GM12892 (cell line): ENCODE measurements around the gene SMARCB1.
A peak's percentile ranks its signal among the peaks of the same experiment; 100 is the strongest.

ENCODE experiments used
- DNase-seq: peaks from one replicate; pipeline ENCODE4 v3.0.0; 2011; ENCODE audit not compliant: insufficient read length
- FAIRE-seq: peaks from 2 replicates; lab custom pipeline; 2011; peaks lifted over from hg19 to GRCh38; lab: Jason Lieb, UNC
- POLR2A ChIP-seq: IDR thresholded peaks from 2 replicates; pipeline ENCODE4 v1.6.1; 2011; ENCODE audit warnings: low read depth, low read length, control low read depth
- POLR2AphosphoS5 ChIP-seq: IDR thresholded peaks from 2 replicates; pipeline ENCODE4 v1.6.1; 2011; ENCODE audit warnings: low read depth, low read length, control low read depth
- TAF1 ChIP-seq: IDR thresholded peaks from 2 replicates; pipeline ENCODE4 v1.6.1; 2011; ENCODE audit warnings: low read depth, mild to moderate bottlenecking, control low read depth, low read length, borderline replicate concordance

The SMARCB1 gene

GRCh38 chr22:23763954-23764353 is 22.8 kb upstream of the SMARCB1 start:
- DNase-seq = no peak

DNA sequence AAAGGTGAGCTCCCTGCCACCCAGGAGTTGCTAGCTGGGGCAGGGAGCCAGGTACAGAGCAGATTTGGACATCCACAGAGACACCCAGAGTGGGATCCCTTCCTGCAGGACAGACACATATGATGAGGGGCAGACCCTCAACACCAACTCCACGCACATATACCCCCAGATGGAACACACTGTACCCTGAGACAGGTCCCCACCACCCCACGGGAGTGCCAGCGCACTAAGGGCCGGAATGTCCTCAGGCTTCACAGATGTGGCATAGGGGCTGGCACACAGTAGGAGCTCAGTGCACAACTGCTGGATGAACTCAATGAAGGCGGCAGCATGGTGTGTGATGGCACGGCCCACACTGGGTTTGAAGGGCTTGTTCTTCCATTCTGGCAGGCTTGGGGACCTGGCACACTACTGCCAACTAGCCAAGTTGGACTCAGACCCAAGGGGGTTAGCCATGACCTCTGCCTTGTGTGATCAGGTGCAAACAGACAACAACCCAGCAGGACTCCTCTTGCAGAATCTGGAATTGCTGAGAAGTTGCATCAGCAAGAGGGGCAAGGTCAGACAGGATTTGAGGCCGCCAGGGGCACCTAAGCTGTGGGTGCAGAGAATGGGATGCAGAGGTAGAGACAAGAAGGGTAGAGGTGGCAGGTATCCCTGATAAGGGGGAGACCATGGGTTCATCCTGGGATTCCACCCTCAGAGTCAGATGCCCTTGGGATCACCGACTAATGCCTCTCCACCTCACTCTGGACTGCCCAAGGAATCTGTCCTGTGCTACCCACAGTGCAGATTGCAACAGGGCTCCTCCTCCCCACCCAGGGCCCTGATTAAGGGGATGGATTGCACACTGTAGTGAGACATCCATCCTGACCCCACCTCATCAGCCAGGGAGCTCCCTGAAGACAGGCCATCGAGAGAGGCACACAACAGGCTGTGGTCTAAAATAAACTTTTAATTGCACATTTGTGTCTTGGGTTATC is 21.6 kb upstream of the SMARCB1 start:
- DNase-seq (no peak), FAIRE-seq (no peak)
- no peak for TF ChIP-seq TAF1
- no peak for TF ChIP-seq POLR2A
- no peak for TF ChIP-seq POLR2AphosphoS5

More at GRCh38 chr22:23763954-23764353, 22.8 kb upstream of the SMARCB1 start:
- FAIRE-seq = peak; percentile 44
- TF ChIP-seq POLR2AphosphoS5 = no peak
- TF ChIP-seq POLR2A = no peak; the same call in 1 of the 2 replicates

- DNase-seq (no peak), FAIRE-seq (no peak)
- no peak for TF ChIP-seq POLR2AphosphoS5
- TF ChIP-seq TAF1 = no peak
- TF ChIP-seq POLR2A = no peak
Observed at GRCh38 chr22:23767303-23767672, 19.5 kb upstream of the SMARCB1 start.

GRCh38 chr22:23767673-23768548 is 18.9 kb upstream of the SMARCB1 start, which contains the start of gene CHCHD10:
Gene CHCHD10, minus strand, starts transcription at chr22:23767972. Its CDS starts 98 bp downstream, at chr22:23767874.
- DNase-seq (peak; percentile 82), FAIRE-seq (peak; percentile 81)
- peak; percentile 72 for TF ChIP-seq TAF1
- TF ChIP-seq POLR2AphosphoS5 = peak; percentile 72
- peak; percentile 80 for TF ChIP-seq POLR2A

- FAIRE-seq (no peak), DNase-seq (no peak)
- no peak for TF ChIP-seq POLR2A
- TF ChIP-seq POLR2AphosphoS5 = no peak
- TF ChIP-seq TAF1 = no peak
Observed at GRCh38 chr22:23769321-23769965, 17.3 kb upstream of the SMARCB1 start.

GRCh38 chr22:23772315-23772648 is 14.5 kb upstream of the SMARCB1 start:
- DNase-seq = no peak
- FAIRE-seq = no peak
- no peak for TF ChIP-seq TAF1
- TF ChIP-seq POLR2A = no peak
- no peak for TF ChIP-seq POLR2AphosphoS5

- TF ChIP-seq POLR2A (no peak), TAF1 (no peak), POLR2AphosphoS5 (no peak)
- FAIRE-seq (peak; percentile 78), DNase-seq (peak; percentile 72)
Observed at GRCh38 chr22:23772649-23773473, 13.9 kb upstream of the SMARCB1 start, which contains the start of gene MMP11. Gene MMP11, plus strand, starts transcription at chr22:23772849. Its CDS starts 22 bp downstream, at chr22:23772871.

GRCh38 chr22:23773483-23774113 is 13.2 kb upstream of the SMARCB1 start:
- no peak for TF ChIP-seq TAF1
- no peak for TF ChIP-seq POLR2A
- TF ChIP-seq POLR2AphosphoS5 = no peak
- FAIRE-seq (no peak), DNase-seq (no peak)

DNA sequence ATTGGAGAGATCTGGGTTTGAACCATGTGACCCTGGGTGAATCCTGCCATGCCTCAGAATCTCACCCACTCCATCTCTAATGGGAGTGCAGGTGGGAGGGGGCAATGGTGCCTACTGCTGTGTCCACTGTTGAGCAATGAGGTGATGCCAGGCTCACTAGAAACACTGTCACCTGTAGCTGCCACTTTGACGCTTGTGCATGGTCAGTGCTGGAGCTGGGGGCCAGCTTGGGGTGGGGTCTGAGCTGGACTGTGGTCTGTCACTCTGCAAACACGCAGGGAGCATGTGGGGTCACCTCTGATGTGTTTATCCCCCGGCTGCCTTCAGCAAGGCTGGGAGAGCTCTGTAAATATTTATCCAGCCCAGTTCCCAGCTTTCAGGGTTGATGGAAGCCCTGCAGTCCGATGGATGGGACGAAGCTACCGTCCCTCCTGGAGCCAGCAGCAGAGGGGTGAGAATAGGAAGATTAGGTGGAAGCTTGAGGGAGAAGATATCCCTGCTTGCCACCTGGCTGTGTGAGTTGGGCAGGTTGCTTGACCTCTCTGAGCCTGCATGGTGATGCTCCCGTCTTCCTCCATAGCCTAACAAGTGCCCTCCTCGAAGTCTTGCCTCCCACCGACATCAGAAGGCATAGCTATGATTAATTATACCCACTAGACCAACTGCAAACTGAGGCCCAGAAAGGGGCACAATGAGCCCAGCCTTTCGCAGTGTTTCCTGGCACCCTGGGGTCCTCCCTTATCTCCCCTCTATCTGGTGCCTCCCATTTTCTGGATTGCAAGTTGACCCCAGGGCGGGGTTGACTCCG is 12.4 kb upstream of the SMARCB1 start:
- DNase-seq = no peak
- TF ChIP-seq TAF1 (no peak), POLR2AphosphoS5 (no peak), POLR2A (no peak)
- FAIRE-seq = no peak
